HepG2 (cell line): ENCODE measurements around the gene KHNYN. TPM values are rescaled to one million over a fixed set of nuclear protein-coding genes. Genes with fewer than 3 reads are reported as not detected.
A peak's percentile ranks its signal among the peaks of the same experiment; 100 is the strongest.

Source experiments
- ARNT2 ChIP-seq: sonication (generic); formaldehyde crosslinking; IDR thresholded peaks from 2 replicates; pipeline ENCODE4 v1.8.0; 2022; ENCODE audit warnings: mild to moderate bottlenecking, low read depth, missing genetic modification reagents, moderate library complexity
- ARNTL ChIP-seq: sonication (generic); formaldehyde crosslinking; IDR thresholded peaks from 2 replicates; pipeline ENCODE4 v1.4.0; 2020; ENCODE audit warnings: mild to moderate bottlenecking, missing genetic modification reagents
- CEBPG ChIP-seq: IDR thresholded peaks from 2 replicates; pipeline ENCODE4 v1.6.1; 2016
- FOXK1 ChIP-seq: sonication (generic); formaldehyde crosslinking; IDR thresholded peaks from 2 replicates; pipeline ENCODE4 v1.4.0; 2020; ENCODE audit warnings: low read depth, missing genetic modification reagents, borderline replicate concordance
- HMG20B ChIP-seq: conservative IDR thresholded peaks from 2 replicates; pipeline ENCODE4 v1.6.1; 2016; ENCODE audit warnings: missing genetic modification reagents, missing compliant biosample characterization
- MTA1 ChIP-seq: sonication (generic); formaldehyde crosslinking; IDR thresholded peaks from 2 replicates; pipeline ENCODE4 v1.4.0; 2020; ENCODE audit warnings: missing genetic modification reagents, mild to moderate bottlenecking, borderline replicate concordance
- MZF1 ChIP-seq: sonication (generic); formaldehyde crosslinking; IDR thresholded peaks from 2 replicates; pipeline ENCODE4 v1.8.1; 2023; ENCODE audit warnings: mild to moderate bottlenecking, missing genetic modification reagents, borderline replicate concordance
- NFKBIZ ChIP-seq: IDR thresholded peaks from 2 replicates; pipeline ENCODE4 v1.6.1; 2018; ENCODE audit warnings: missing genetic modification reagents, missing compliant biosample characterization
- POLR2G ChIP-seq: fragments of 200-400 bp; formaldehyde crosslinking; IDR thresholded peaks from 2 replicates; pipeline ENCODE4 v1.6.1; 2018; ENCODE audit warnings: mild to moderate bottlenecking, low read depth, low read length, moderate library complexity
- TFDP2 ChIP-seq: sonication (generic); formaldehyde crosslinking; IDR thresholded peaks from 2 replicates; pipeline ENCODE4 v1.4.0; 2020; ENCODE audit warnings: missing genetic modification reagents
- ZBTB8A ChIP-seq: sonication (generic); formaldehyde crosslinking; IDR thresholded peaks from 2 replicates; pipeline ENCODE4 v1.4.0; 2020; ENCODE audit warnings: mild to moderate bottlenecking, low read depth, missing genetic modification reagents, borderline replicate concordance
- ZNF280D ChIP-seq: sonication (generic); formaldehyde crosslinking; IDR thresholded peaks from 2 replicates; pipeline ENCODE4 v1.5.1; 2020; ENCODE audit warnings: mild to moderate bottlenecking, missing genetic modification reagents
- ZNF282 ChIP-seq: fragments of 450-650 bp; IDR thresholded peaks from 2 replicates; pipeline ENCODE4 v1.6.1; 2018; ENCODE audit not compliant: partially characterized antibody
- ZNF292 ChIP-seq: sonication (generic); formaldehyde crosslinking; IDR thresholded peaks from 2 replicates; pipeline ENCODE4 v1.8.1; 2022; ENCODE audit warnings: mild to moderate bottlenecking, low read depth, missing genetic modification reagents, borderline replicate concordance
- polyA plus RNA-seq, 8 experiments: library from polyadenylated mRNA; depleted of rRNA in 3 of 8; stranded (reverse) in 7 of 8; unstranded in 1 of 8; fragments of >200 nt; fragmentation: Illumina TruSeq in 4 of 8; extraction: Trizol in 4 of 8; gene quantifications; 2 replicates each; pipeline versions ENCODE4 v1.2.1 to v1.2.3, GENCODE V29; 2011 to 2016; ENCODE audit warnings: low read depth in 4 of 8, missing spikeins in 1 of 8, mixed read lengths in 1 of 8; ENCODE audit not compliant: insufficient read depth in 1 of 8
- total RNA-seq, 5 experiments: library from RNA; depleted of rRNA; stranded (reverse); fragments of >200 nt; fragmentation: Illumina TruSeq; extraction: Trizol; gene quantifications; 2 replicates each; pipeline ENCODE4 v1.2.3, GENCODE V29; 2016; ENCODE audit warnings: low read depth in 1 of 5
- TF ChIP-seq, protein P1 (sequence below): sonication (generic); formaldehyde crosslinking; IDR thresholded peaks from 2 replicates; pipeline ENCODE4 v1.9.0; 2022; ENCODE audit warnings: low read depth, missing genetic modification reagents
- TF ChIP-seq, protein P2 (sequence below): sonication (generic); formaldehyde crosslinking; IDR thresholded peaks from 2 replicates; pipeline ENCODE4 v1.8.1; 2023; ENCODE audit warnings: mild to moderate bottlenecking, missing genetic modification reagents, borderline replicate concordance
- TF ChIP-seq, protein P3 (sequence below): sonication (generic); formaldehyde crosslinking; IDR thresholded peaks from 2 replicates; pipeline ENCODE4 v1.8.0; 2022; ENCODE audit warnings: missing genetic modification reagents, mild to moderate bottlenecking, moderate library complexity, borderline replicate concordance
- TF ChIP-seq, protein P4 (sequence below): sonication (generic); formaldehyde crosslinking; IDR thresholded peaks from 2 replicates; pipeline ENCODE4 v1.5.0; 2020; ENCODE audit warnings: missing genetic modification reagents, mild to moderate bottlenecking, borderline replicate concordance

The KHNYN gene
- total and polyA plus RNA-seq, 2 of the 13 experiments (the other 11 are each of a cell fraction or from before 2014, with no cell fraction given) = 52.8 to 75.7 TPM

DNA sequence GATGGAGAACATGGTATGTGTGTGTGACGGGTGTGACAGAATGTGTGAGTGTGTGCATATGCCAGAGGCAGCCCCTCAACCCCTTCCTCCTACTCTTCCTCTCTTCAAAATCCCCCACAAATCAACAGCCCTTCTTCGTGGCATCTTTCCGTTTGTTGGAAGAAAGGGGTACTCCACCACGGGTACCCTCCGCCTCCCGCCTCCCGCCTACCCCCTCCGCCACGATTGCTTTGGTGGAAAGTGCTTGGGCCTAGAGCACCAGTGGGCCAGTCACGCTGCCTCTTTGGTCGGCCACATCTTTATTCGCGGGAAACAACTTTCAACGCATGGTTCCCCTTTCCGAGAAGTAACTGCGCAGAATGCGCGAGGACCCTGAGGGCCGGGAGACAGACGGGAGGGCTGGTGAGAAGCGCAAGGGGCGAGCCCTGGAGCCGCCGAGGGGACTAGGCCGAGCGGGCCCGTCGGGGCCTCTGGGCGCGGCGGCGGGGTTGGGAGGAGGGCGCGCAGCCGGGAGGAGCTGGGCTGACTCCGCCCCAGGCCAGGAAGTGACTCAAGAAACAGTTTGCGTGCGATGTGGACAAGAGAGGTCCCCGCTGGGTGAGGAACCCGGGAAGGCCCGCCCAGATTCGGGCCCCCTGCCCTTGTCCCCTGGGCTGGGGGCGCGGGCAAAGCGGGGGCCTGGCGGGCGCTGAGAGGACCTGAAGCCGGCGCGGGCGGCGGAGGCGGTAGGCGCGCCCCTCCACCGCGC is at the start of gene KHNYN, which contains the start of gene CBLN3 (continued):
- TF ChIP-seq TFDP2 (CRISPR knock-in tag) (peak; percentile 72), MTA1 (CRISPR knock-in tag) (peak; percentile 86), NFKBIZ (CRISPR knock-in tag) (peak; percentile 95), FOXK1 (CRISPR knock-in tag) (peak; percentile 92; the same call in 1 of the 2 replicates), POLR2G (peak; percentile 100), ARNTL (CRISPR knock-in tag) (no peak), ARNT2 (CRISPR knock-in tag) (peak; percentile 97), CEBPG (CRISPR knock-in tag) (peak; percentile 64), ZNF280D (CRISPR knock-in tag) (peak; percentile 88), ZNF292 (peak; percentile 67; the same call in 1 of the 2 replicates), ZBTB8A (peak; percentile 99), ZNF282 (no peak), HMG20B (peak; percentile 74), MZF1 (CRISPR knock-in tag) (0 out of 2 replicates have a peak, but pooled peaks have one; percentile 94)
- TF ChIP-seq, protein P1, sequence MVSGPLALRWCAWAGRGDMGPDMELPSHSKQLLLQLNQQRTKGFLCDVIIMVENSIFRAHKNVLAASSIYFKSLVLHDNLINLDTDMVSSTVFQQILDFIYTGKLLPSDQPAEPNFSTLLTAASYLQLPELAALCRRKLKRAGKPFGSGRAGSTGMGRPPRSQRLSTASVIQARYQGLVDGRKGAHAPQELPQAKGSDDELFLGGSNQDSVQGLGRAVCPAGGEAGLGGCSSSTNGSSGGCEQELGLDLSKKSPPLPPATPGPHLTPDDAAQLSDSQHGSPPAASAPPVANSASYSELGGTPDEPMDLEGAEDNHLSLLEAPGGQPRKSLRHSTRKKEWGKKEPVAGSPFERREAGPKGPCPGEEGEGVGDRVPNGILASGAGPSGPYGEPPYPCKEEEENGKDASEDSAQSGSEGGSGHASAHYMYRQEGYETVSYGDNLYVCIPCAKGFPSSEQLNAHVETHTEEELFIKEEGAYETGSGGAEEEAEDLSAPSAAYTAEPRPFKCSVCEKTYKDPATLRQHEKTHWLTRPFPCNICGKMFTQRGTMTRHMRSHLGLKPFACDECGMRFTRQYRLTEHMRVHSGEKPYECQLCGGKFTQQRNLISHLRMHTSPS = peak; percentile 67; the same call in 1 of the 2 replicates
- TF ChIP-seq, protein P2, sequence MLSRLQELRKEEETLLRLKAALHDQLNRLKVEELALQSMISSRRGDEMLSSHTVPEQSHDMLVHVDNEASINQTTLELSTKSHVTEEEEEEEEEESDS (CRISPR knock-in tag) = peak; percentile 7; the same call in 1 of the 2 replicates
- TF ChIP-seq, protein P3, sequence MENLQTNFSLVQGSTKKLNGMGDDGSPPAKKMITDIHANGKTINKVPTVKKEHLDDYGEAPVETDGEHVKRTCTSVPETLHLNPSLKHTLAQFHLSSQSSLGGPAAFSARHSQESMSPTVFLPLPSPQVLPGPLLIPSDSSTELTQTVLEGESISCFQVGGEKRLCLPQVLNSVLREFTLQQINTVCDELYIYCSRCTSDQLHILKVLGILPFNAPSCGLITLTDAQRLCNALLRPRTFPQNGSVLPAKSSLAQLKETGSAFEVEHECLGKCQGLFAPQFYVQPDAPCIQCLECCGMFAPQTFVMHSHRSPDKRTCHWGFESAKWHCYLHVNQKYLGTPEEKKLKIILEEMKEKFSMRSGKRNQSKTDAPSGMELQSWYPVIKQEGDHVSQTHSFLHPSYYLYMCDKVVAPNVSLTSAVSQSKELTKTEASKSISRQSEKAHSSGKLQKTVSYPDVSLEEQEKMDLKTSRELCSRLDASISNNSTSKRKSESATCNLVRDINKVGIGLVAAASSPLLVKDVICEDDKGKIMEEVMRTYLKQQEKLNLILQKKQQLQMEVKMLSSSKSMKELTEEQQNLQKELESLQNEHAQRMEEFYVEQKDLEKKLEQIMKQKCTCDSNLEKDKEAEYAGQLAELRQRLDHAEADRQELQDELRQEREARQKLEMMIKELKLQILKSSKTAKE (CRISPR knock-in tag) = no peak; the same call in 1 of the 2 replicates
- TF ChIP-seq, protein P4, sequence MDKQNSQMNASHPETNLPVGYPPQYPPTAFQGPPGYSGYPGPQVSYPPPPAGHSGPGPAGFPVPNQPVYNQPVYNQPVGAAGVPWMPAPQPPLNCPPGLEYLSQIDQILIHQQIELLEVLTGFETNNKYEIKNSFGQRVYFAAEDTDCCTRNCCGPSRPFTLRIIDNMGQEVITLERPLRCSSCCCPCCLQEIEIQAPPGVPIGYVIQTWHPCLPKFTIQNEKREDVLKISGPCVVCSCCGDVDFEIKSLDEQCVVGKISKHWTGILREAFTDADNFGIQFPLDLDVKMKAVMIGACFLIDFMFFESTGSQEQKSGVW = no peak
